HUDEP-2 (cell line): ENCODE data around the gene GPC6.

Source experiments
- DNase-seq, 76 experiments: peaks; one replicate each; lab custom pipeline; 2025; ENCODE audit not compliant: unreplicated experiment in 76 of 76; lab: John Stamatoyannopoulos, UW

Gene GPC6

GRCh38 chr13:93653776-93654175, 427.2 kb downstream of the GPC6 start:
- DNase-seq, result no peak

- no peak for DNase-seq
These were observed 428.5 kb downstream of the GPC6 start for GRCh38 chr13:93655154-93655553.

GRCh38 chr13:93660391-93661063, 433.9 kb downstream of the GPC6 start:
- no peak for DNase-seq

GRCh38 chr13:93670866-93671265, 444.3 kb downstream of the GPC6 start:
- DNase-seq, result no peak

- DNase-seq, result no peak
These were observed 446.4 kb downstream of the GPC6 start for GRCh38 chr13:93672996-93673395.

- no peak for DNase-seq
These were observed 447.3 kb downstream of the GPC6 start for GRCh38 chr13:93673885-93674284.

GRCh38 chr13:93674337-93674755, 447.7 kb downstream of the GPC6 start:
- no peak for DNase-seq

- no peak for DNase-seq
These were observed 453.7 kb downstream of the GPC6 start for GRCh38 chr13:93680329-93680728.

GRCh38 chr13:93685900-93686299, 459.3 kb downstream of the GPC6 start:
- DNase-seq, result no peak

- no peak for DNase-seq
These were observed 459.8 kb downstream of the GPC6 start for GRCh38 chr13:93686399-93686798.

GRCh38 chr13:93687261-93687660, 460.7 kb downstream of the GPC6 start:
- DNase-seq, result no peak

GRCh38 chr13:93689333-93689732, 462.7 kb downstream of the GPC6 start:
- DNase-seq, result no peak

GRCh38 chr13:93690139-93690538, 463.5 kb downstream of the GPC6 start:
- no peak for DNase-seq

GRCh38 chr13:93698016-93698613, 471.5 kb downstream of the GPC6 start:
- DNase-seq, result no peak

GRCh38 chr13:93700115-93700514, 473.5 kb downstream of the GPC6 start:
- no peak for DNase-seq

GRCh38 chr13:93708308-93709075, 481.9 kb downstream of the GPC6 start:
- DNase-seq, result peak in 1 of 76 experiments; percentile 7

- no peak for DNase-seq
These were observed 483.1 kb downstream of the GPC6 start for GRCh38 chr13:93709506-93710244.

- no peak for DNase-seq
These were observed 487.6 kb downstream of the GPC6 start for GRCh38 chr13:93714171-93714570.

GRCh38 chr13:93715866-93716265, 489.3 kb downstream of the GPC6 start:
- no peak for DNase-seq

GRCh38 chr13:93716623-93717022, 490.0 kb downstream of the GPC6 start:
- no peak for DNase-seq

GRCh38 chr13:93721483-93721882, 494.9 kb downstream of the GPC6 start:
- DNase-seq, result no peak
